Ishikawa (cell line): ENCODE measurements around the gene THBS4.
A peak's percentile ranks its signal among the peaks of the same experiment; 100 is the strongest.

Experiments
- CEBPB ChIP-seq: IDR thresholded peaks from 2 replicates; pipeline ENCODE4 v1.6.1; 2012
- CREB1 ChIP-seq: IDR thresholded peaks from 2 replicates; pipeline ENCODE4 v1.6.1; 2012; ENCODE audit warnings: low read depth
- EGR1 ChIP-seq: IDR thresholded peaks from 2 replicates; pipeline ENCODE4 v1.6.1; 2012
- EP300 ChIP-seq: IDR thresholded peaks from 2 replicates; pipeline ENCODE4 v1.6.1; 2012; ENCODE audit warnings: borderline replicate concordance
- FOXM1 ChIP-seq: IDR thresholded peaks from 2 replicates; pipeline ENCODE4 v1.6.1; 2012; ENCODE audit warnings: low read depth, borderline replicate concordance
- MAX ChIP-seq: IDR thresholded peaks from 2 replicates; pipeline ENCODE4 v1.6.1; 2012
- NFIC ChIP-seq: IDR thresholded peaks from 2 replicates; pipeline ENCODE4 v1.6.1; 2012
- RAD21 ChIP-seq: IDR thresholded peaks from 2 replicates; pipeline ENCODE4 v1.6.1; 2012; ENCODE audit warnings: low read depth
- REST ChIP-seq: IDR thresholded peaks from 2 replicates; pipeline ENCODE4 v1.6.1; 2012; ENCODE audit warnings: low read depth, mild to moderate bottlenecking
- TAF1 ChIP-seq: IDR thresholded peaks from 2 replicates; pipeline ENCODE4 v1.6.1; 2012; ENCODE audit warnings: low read depth, mild to moderate bottlenecking
- TCF12 ChIP-seq: IDR thresholded peaks from 2 replicates; pipeline ENCODE4 v1.6.1; 2012; ENCODE audit warnings: low read depth
- TEAD4 ChIP-seq: IDR thresholded peaks from 2 replicates; pipeline ENCODE4 v1.6.1; 2012
- USF1 ChIP-seq: IDR thresholded peaks from 2 replicates; pipeline ENCODE4 v1.6.1; 2012
- YY1 ChIP-seq: IDR thresholded peaks from 2 replicates; pipeline ENCODE4 v1.6.1; 2012; ENCODE audit warnings: low read depth
- ZBTB7A ChIP-seq: IDR thresholded peaks from 2 replicates; pipeline ENCODE4 v1.6.1; 2012; ENCODE audit warnings: low read depth

The THBS4 gene

GRCh38 chr5:80117446-80117845 is 82.3 kb downstream of the THBS4 start:
- no peak for TF ChIP-seq FOXM1
- no peak for TF ChIP-seq USF1
- no peak for TF ChIP-seq EP300
- TF ChIP-seq REST = no peak
- no peak for TF ChIP-seq TCF12
- TF ChIP-seq NFIC = no peak
- TF ChIP-seq MAX = no peak
- TF ChIP-seq RAD21 = no peak
- TF ChIP-seq CEBPB = no peak

GRCh38 chr5:80119372-80119771 is 84.2 kb downstream of the THBS4 start:
- TF ChIP-seq REST = no peak
- TF ChIP-seq TEAD4 = no peak
- no peak for TF ChIP-seq FOXM1
- no peak for TF ChIP-seq EGR1
- no peak for TF ChIP-seq NFIC
- no peak for TF ChIP-seq EP300
- no peak for TF ChIP-seq YY1
- no peak for TF ChIP-seq TAF1
- TF ChIP-seq CREB1 = no peak
- no peak for TF ChIP-seq RAD21

GRCh38 chr5:80122579-80122978 is 87.4 kb downstream of the THBS4 start:
- TF ChIP-seq ZBTB7A (no peak), MAX (no peak), FOXM1 (no peak), CEBPB (no peak), REST (no peak), NFIC (no peak), TAF1 (no peak), TEAD4 (no peak), RAD21 (no peak), CREB1 (no peak), EP300 (no peak), EGR1 (no peak), YY1 (no peak)

- no peak for TF ChIP-seq YY1
- no peak for TF ChIP-seq TEAD4
- TF ChIP-seq NFIC = no peak
- TF ChIP-seq RAD21 = no peak
- TF ChIP-seq REST = peak; percentile 51; the same call in 1 of the 2 replicates
Measured at GRCh38 chr5:80124121-80124918, 89.2 kb downstream of the THBS4 start.
